AG04449 (cell line): ENCODE results near the gene CTCFL.

Experiments
- CTCF ChIA-PET: fragments of 350-600 bp; formaldehyde crosslinking; extraction: SDS; loops from one replicate; lab custom pipeline; 2021; ENCODE audit warnings: antibody characterized with exemption; lab: Yijun Ruan, JAX
- POLR2A ChIA-PET: fragments of 400-600, 350-600 bp; formaldehyde crosslinking; extraction: SDS; loops from one replicate; lab custom pipeline; 2020; ENCODE audit warnings: antibody characterized with exemption, inconsistent platforms; lab: Yijun Ruan, JAX
- DNase-seq: peaks from one replicate; pipeline ENCODE4 v3.0.0-alpha.2; 2010; ENCODE audit warnings: low read depth, low spot score
- H3K4me3 ChIP-seq: 2 replicates; pipeline ENCODE4 v1.5.1; 2011; ENCODE audit warnings: low read depth, mild to moderate bottlenecking, control low read depth, low read length
- TF ChIP-seq, protein P1 (sequence below): IDR thresholded peaks from one replicate; pipeline ENCODE4 v1.5.1; 2011; ENCODE audit warnings: mild to moderate bottlenecking, moderate library complexity, low read length, control low read depth, inconsistent platforms; ENCODE audit not compliant: insufficient read depth; ENCODE audit errors: missing control alignments

CTCFL gene, protein sequence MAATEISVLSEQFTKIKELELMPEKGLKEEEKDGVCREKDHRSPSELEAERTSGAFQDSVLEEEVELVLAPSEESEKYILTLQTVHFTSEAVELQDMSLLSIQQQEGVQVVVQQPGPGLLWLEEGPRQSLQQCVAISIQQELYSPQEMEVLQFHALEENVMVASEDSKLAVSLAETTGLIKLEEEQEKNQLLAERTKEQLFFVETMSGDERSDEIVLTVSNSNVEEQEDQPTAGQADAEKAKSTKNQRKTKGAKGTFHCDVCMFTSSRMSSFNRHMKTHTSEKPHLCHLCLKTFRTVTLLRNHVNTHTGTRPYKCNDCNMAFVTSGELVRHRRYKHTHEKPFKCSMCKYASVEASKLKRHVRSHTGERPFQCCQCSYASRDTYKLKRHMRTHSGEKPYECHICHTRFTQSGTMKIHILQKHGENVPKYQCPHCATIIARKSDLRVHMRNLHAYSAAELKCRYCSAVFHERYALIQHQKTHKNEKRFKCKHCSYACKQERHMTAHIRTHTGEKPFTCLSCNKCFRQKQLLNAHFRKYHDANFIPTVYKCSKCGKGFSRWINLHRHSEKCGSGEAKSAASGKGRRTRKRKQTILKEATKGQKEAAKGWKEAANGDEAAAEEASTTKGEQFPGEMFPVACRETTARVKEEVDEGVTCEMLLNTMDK

DNA sequence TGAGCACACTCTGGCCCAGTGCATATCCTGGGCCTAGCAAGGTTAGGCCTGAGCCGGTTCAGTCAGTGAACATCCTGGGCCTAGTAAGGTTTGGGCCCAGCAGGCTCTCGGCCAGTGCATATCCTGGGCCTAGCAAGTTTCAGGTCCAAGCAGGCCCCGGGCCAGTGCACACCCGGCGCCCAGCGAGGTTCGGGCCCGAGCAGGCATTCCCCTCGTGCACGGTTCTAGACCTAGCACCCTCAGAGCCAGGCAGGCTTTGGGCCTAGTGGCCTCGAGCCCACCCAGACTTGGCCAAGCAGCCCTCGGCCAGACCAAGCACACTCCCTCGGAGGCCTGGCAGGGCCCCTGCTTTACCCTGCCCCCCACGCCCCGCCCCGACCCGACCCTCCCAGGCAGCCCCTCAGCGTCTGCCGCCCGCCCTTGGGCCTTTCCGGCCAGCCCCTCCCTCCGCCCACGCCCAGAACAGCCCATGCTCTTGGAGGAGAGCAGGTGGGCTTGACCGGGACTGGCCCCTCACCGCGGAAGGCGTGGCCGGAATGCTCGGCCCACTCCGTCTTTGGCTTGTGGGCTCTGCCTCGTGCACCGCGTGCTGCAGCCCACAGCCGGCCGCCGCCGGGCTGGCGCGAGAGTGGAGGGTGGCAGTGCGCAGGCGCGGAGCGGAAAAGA lies at the start of gene CTCFL:
TSS of gene CTCFL (minus strand) at position 630 of the 666 bp plus-strand sequence. CDS start 935 bp downstream, outside the sequence.
- TF ChIP-seq, protein P1, sequence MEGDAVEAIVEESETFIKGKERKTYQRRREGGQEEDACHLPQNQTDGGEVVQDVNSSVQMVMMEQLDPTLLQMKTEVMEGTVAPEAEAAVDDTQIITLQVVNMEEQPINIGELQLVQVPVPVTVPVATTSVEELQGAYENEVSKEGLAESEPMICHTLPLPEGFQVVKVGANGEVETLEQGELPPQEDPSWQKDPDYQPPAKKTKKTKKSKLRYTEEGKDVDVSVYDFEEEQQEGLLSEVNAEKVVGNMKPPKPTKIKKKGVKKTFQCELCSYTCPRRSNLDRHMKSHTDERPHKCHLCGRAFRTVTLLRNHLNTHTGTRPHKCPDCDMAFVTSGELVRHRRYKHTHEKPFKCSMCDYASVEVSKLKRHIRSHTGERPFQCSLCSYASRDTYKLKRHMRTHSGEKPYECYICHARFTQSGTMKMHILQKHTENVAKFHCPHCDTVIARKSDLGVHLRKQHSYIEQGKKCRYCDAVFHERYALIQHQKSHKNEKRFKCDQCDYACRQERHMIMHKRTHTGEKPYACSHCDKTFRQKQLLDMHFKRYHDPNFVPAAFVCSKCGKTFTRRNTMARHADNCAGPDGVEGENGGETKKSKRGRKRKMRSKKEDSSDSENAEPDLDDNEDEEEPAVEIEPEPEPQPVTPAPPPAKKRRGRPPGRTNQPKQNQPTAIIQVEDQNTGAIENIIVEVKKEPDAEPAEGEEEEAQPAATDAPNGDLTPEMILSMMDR = no peak
- POLR2A ChIA-PET = no interaction called here
- H3K4me3 ChIP-seq = no peak within 1 kb of the TSS
- CTCF ChIA-PET = no interaction called here
- no peak for DNase-seq

DNA sequence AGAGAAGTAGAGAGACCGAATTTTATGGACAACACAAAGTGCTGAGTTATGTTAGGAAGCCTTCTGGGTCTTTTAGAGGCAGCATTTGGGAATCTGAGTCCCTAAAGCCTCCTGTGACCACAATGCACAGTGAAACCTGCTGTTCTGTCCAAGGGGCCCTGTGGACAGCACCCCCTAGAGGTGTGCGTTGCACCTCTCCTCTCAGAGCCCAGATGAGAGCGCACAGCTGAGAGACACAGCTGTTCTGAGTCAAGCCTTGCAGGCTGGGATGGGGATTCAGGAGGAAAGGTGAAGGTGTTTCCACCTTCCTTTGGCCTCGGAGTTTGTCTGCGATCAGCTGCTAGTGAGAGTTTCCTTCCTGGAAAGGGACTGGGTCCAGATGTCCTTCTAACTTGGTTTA lies 49.0 kb upstream of the CTCFL start:
- TF ChIP-seq, protein P1 = no peak
- CTCF ChIA-PET = no interaction called here
- H3K4me3 ChIP-seq = no peak overlapping the region
- POLR2A ChIA-PET = no interaction called here
- DNase-seq = no peak

DNA sequence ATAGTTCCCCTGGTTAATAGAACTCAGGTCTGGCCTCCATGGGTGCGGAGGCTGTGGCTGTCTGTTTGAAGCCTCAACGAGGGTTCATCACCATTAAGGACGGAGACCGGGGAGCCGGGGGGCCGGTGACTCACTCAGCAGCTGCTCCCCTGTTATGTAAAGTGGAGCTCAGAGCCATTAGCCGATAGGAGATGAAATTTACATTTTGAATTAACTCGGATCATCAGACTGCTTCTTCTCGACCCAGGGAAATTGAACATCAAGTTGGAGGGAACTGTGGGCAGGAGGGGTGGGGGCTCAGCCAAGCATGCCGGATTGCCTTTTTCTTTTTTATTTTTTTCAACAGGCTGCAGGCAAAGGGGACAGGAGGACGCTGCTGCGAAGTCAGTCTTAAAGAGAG lies 48.3 kb upstream of the CTCFL start:
- ChIA-PET POLR2A (no interaction called here), CTCF (no interaction called here)
- no peak overlapping the region for H3K4me3 ChIP-seq
- TF ChIP-seq, protein P1 = no peak
- no peak for DNase-seq

DNA sequence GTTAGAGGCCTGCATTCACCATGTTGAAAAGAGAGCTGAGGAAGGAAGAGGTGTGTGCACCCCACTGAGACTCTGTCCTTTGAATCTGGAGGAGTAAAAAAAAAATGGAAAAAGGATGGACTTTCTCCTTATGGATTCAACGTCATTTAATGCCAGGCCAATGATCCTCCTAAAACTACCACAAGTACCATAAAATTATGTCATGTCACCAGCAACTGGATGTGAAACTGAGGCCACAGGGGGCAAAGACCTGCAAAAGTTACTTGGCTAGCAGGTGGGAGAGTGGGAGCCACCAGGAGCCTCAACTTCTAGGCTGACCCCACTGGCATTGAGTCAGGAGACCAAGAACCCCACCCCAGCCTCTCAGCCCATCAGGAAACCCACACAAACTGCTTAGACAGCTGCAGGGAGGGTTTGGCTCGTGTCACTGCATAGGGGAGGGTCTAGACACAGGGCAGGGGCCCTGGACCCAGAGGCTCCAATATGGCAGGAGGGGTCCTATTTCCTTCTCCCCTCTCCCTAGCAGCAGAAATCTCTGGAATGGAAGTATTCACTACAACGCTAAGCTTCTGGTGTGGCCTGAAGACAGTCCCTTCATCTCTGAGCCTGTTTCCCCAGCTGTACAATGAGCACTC lies 47.0 kb upstream of the CTCFL start:
- DNase-seq = no peak
- TF ChIP-seq, protein P1 = no peak
- ChIA-PET POLR2A (no interaction called here), CTCF (interaction anchor here (0.8 kb wide), 1 partner anchor 13 kb away, joined by 3 read pairs; no protein-coding TSS in a partner anchor)
- H3K4me3 ChIP-seq = no peak overlapping the region

DNA sequence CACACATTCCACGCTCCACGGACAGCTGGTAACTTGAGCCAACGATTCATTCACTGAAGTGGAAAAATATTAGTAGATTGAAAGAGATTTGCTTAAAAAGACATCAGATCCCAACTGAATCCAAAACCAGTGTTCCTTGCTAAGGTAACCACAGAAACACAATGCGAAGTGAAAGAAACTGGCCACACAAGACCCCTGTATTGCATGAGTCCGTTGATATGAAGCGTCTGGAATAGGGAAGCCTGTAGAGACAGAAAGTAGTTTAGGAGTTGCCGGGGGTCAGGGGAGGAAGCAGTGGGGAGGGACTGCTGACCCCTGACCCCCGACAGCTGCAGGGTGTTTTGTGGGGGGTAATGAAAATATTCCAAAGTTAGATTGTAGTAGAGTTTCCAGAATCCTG lies 46.0 kb upstream of the CTCFL start:
- POLR2A ChIA-PET = no interaction called here

More for the DNA sequence above, 46.0 kb upstream of the CTCFL start:
- DNase-seq = no peak
- H3K4me3 ChIP-seq = no peak overlapping the region
- CTCF ChIA-PET = no interaction called here
- TF ChIP-seq, protein P1 = no peak
